GM19468 (cell line): ENCODE data around the gene RBMY1F.
"Not testable (repeated sequence)": the region's sequence is repeated elsewhere in the genome, so short reads cannot be mapped to it uniquely, and the experiment has no call there.

Experiments
- ATAC-seq: cut with Tn5 transposase; IDR thresholded peaks from one replicate; pipeline ENCODE4 v1.9.1; 2021; ENCODE audit warnings: mild to moderate bottlenecking, moderate library complexity, moderate number of reproducible peaks; ENCODE audit not compliant: unreplicated experiment; ENCODE audit errors: extremely low read depth

RBMY1F gene

GRCh38 chrY:22182823-22183222 is at the start of gene RBMY1F:
Gene RBMY1F, minus strand, starts transcription at chrY:22182923. Its CDS starts 1,954 bp downstream, at chrY:22180969.
- not testable (repeated sequence) for ATAC-seq

GRCh38 chrY:22151144-22151543 is 31.6 kb downstream of the RBMY1F start:
- ATAC-seq, result not testable (repeated sequence)

- ATAC-seq, result not testable (repeated sequence)
These were observed 41.6 kb downstream of the RBMY1F start for GRCh38 chrY:22141011-22141695.

GRCh38 chrY:22134719-22135118 is 48.0 kb downstream of the RBMY1F start:
- not testable (repeated sequence) for ATAC-seq

- not testable (repeated sequence) for ATAC-seq
These were observed 52.2 kb downstream of the RBMY1F start for GRCh38 chrY:22130494-22130893.
